Measurements from ENCODE around the gene ADPRH. TPM values are rescaled to one million over a fixed set of nuclear protein-coding genes. Genes with fewer than 3 reads are reported as not detected.

Gene ADPRH
- total RNA-seq = 1 to 10 TPM; 7.7 to 8.6 TPM

GRCh38 chr3:119579366-119580066 is at the start of gene ADPRH:
TSS of gene ADPRH (plus strand) at chr3:119579492. CDS start at chr3:119582170, 2,678 bp downstream.
- peaks cover 3% of the 10 kb centered on the region for H3K27me3 Mint-ChIP-seq
- H3K9me3 Mint-ChIP-seq = no peaks in the 10 kb centered on the region
- H3K4me1 Mint-ChIP-seq (ENCODE audit: low read depth) = peaks cover 26% of the 10 kb centered on the region
- ChIA-PET CTCF (interaction anchor here (0.7 to 3.7 kb wide), 5 partner anchors 20 to 829 kb away, joined by 3 to 16 read pairs (median 4); partner anchors contain the start of gene CD80), POLR2A (interaction anchor here (0.8 to 3.6 kb wide), 4 partner anchors 17 to 285 kb away, joined by 3 to 13 read pairs (median 4); partner anchors contain the start of gene ARHGAP31)
- H3K36me3 Mint-ChIP-seq = no peaks in the 10 kb centered on the region
- peak; percentile 77 for DNase-seq
- peak within 1 kb of the TSS; percentile 61 for H3K27ac Mint-ChIP-seq
- H3K4me3 Mint-ChIP-seq = peak within 1 kb of the TSS; percentile 74
- intact Hi-C loops (cut with micrococcal nuclease) = loop anchor here (1.0 to 10.0 kb wide), 3 partner anchors 98 to 285 kb away; partner anchors contain the start of genes ARHGAP31, COX17 and TMEM39A

- ChIA-PET POLR2A (no interaction called here), CTCF (no interaction called here)
- Mint-ChIP-seq H3K4me1 (ENCODE audit: low read depth) (peaks cover 3% of the 10 kb centered on the region), H3K36me3 (peaks cover 9% of the 10 kb centered on the region), H3K27me3 (no peaks in the 10 kb centered on the region), H3K9me3 (no peaks in the 10 kb centered on the region), H3K4me3 (no peak overlapping the region), H3K27ac (no peak overlapping the region)
- no peak for DNase-seq
- intact Hi-C loops (cut with micrococcal nuclease) = no loop called here
These were observed 49.4 kb upstream of the ADPRH start for GRCh38 chr3:119529883-119530282.

- H3K27me3 Mint-ChIP-seq = no peaks in the 10 kb centered on the region
- intact Hi-C loops (cut with micrococcal nuclease) = no loop called here
- H3K9me3 Mint-ChIP-seq = no peaks in the 10 kb centered on the region
- DNase-seq = no peak
- POLR2A ChIA-PET = no interaction called here
- H3K27ac Mint-ChIP-seq = no peak overlapping the region
- CTCF ChIA-PET = no interaction called here
- H3K4me1 Mint-ChIP-seq (ENCODE audit: low read depth) = peaks cover 3% of the 10 kb centered on the region
- peaks cover 7% of the 10 kb centered on the region for H3K36me3 Mint-ChIP-seq
- no peak overlapping the region for H3K4me3 Mint-ChIP-seq
These were observed 48.8 kb upstream of the ADPRH start for GRCh38 chr3:119530456-119530855.

GRCh38 chr3:119531151-119531550 is 48.1 kb upstream of the ADPRH start:
- no peak for DNase-seq
- ChIA-PET POLR2A (no interaction called here), CTCF (no interaction called here)
- Mint-ChIP-seq H3K4me1 (ENCODE audit: low read depth) (peaks cover 3% of the 10 kb centered on the region), H3K4me3 (no peak overlapping the region), H3K27me3 (no peaks in the 10 kb centered on the region), H3K27ac (no peak overlapping the region), H3K36me3 (peaks cover 3% of the 10 kb centered on the region), H3K9me3 (no peaks in the 10 kb centered on the region)
- intact Hi-C loops (cut with micrococcal nuclease) = no loop called here

- no peak overlapping the region for H3K27ac Mint-ChIP-seq
- H3K4me1 Mint-ChIP-seq (ENCODE audit: low read depth) = peaks cover 3% of the 10 kb centered on the region
- ChIA-PET POLR2A (no interaction called here), CTCF (interaction anchor here (1.2 kb wide), 1 partner anchor 26 kb away, joined by 3 read pairs; no protein-coding TSS in a partner anchor)
- intact Hi-C loops (cut with micrococcal nuclease) = no loop called here
- no peaks in the 10 kb centered on the region for H3K27me3 Mint-ChIP-seq
- H3K36me3 Mint-ChIP-seq = no peaks in the 10 kb centered on the region
- H3K9me3 Mint-ChIP-seq = no peaks in the 10 kb centered on the region
- H3K4me3 Mint-ChIP-seq = no peak overlapping the region
- no peak for DNase-seq
These were observed 45.0 kb upstream of the ADPRH start for GRCh38 chr3:119534296-119534695.

GRCh38 chr3:119536757-119537156 is 42.5 kb upstream of the ADPRH start:
- ChIA-PET CTCF (interaction anchor here (1.3 to 1.8 kb wide), 2 partner anchors 23 to 29 kb away, joined by 4 to 6 read pairs; partner anchors contain the start of gene CD80), POLR2A (no interaction called here)
- Mint-ChIP-seq H3K4me3 (no peak overlapping the region), H3K27me3 (no peaks in the 10 kb centered on the region), H3K36me3 (no peaks in the 10 kb centered on the region), H3K4me1 (ENCODE audit: low read depth) (peaks cover 4% of the 10 kb centered on the region), H3K9me3 (no peaks in the 10 kb centered on the region), H3K27ac (no peak overlapping the region)
- intact Hi-C loops (cut with micrococcal nuclease) = no loop called here
- no peak for DNase-seq

GRCh38 chr3:119538772-119539171 is 40.5 kb upstream of the ADPRH start:
- DNase-seq = no peak
- Mint-ChIP-seq H3K27me3 (no peaks in the 10 kb centered on the region), H3K4me3 (no peak overlapping the region), H3K36me3 (no peaks in the 10 kb centered on the region), H3K4me1 (ENCODE audit: low read depth) (peaks cover 7% of the 10 kb centered on the region), H3K27ac (no peak overlapping the region), H3K9me3 (no peaks in the 10 kb centered on the region)
- POLR2A ChIA-PET = no interaction called here
- intact Hi-C loops (cut with micrococcal nuclease) = no loop called here
- CTCF ChIA-PET = no interaction called here

GRCh38 chr3:119541547-119541946 is 37.7 kb upstream of the ADPRH start:
- H3K4me3 Mint-ChIP-seq = no peak overlapping the region
- no peaks in the 10 kb centered on the region for H3K9me3 Mint-ChIP-seq
- H3K36me3 Mint-ChIP-seq = no peaks in the 10 kb centered on the region
- peaks cover 7% of the 10 kb centered on the region for H3K4me1 Mint-ChIP-seq (ENCODE audit: low read depth)
- CTCF ChIA-PET = no interaction called here
- DNase-seq = no peak
- POLR2A ChIA-PET = no interaction called here
- no peaks in the 10 kb centered on the region for H3K27me3 Mint-ChIP-seq
- intact Hi-C loops (cut with micrococcal nuclease) = no loop called here
- H3K27ac Mint-ChIP-seq = no peak overlapping the region

- Mint-ChIP-seq H3K4me3 (no peak overlapping the region), H3K9me3 (no peaks in the 10 kb centered on the region), H3K27ac (no peak overlapping the region), H3K4me1 (ENCODE audit: low read depth) (peaks cover 7% of the 10 kb centered on the region), H3K36me3 (no peaks in the 10 kb centered on the region), H3K27me3 (no peaks in the 10 kb centered on the region)
- CTCF ChIA-PET = no interaction called here
- intact Hi-C loops (cut with micrococcal nuclease) = no loop called here
- no peak for DNase-seq
- POLR2A ChIA-PET = no interaction called here
These were observed 37.0 kb upstream of the ADPRH start for GRCh38 chr3:119542168-119542767.

- Mint-ChIP-seq H3K27me3 (no peaks in the 10 kb centered on the region), H3K36me3 (no peaks in the 10 kb centered on the region)
- intact Hi-C loops (cut with micrococcal nuclease) = no loop called here
These were observed 36.1 kb upstream of the ADPRH start for GRCh38 chr3:119543147-119543546.

GRCh38 chr3:119547227-119547626 is 32.1 kb upstream of the ADPRH start:
- POLR2A ChIA-PET = no interaction called here
- Mint-ChIP-seq H3K27me3 (no peaks in the 10 kb centered on the region), H3K27ac (no peak overlapping the region), H3K4me1 (ENCODE audit: low read depth) (peaks cover 1% of the 10 kb centered on the region), H3K36me3 (no peaks in the 10 kb centered on the region), H3K9me3 (no peaks in the 10 kb centered on the region), H3K4me3 (no peak overlapping the region)
- intact Hi-C loops (cut with micrococcal nuclease) = no loop called here
- CTCF ChIA-PET = interaction anchor here (0.7 kb wide), 1 partner anchor 42 kb away, joined by 4 read pairs; no protein-coding TSS in a partner anchor
- no peak for DNase-seq

More at GRCh38 chr3:119543147-119543546, 36.1 kb upstream of the ADPRH start:
- H3K9me3 Mint-ChIP-seq = no peaks in the 10 kb centered on the region
- no peak overlapping the region for H3K4me3 Mint-ChIP-seq
- DNase-seq = no peak
- H3K4me1 Mint-ChIP-seq (ENCODE audit: low read depth) = peaks cover 7% of the 10 kb centered on the region
- ChIA-PET CTCF (interaction anchor here (1.0 kb wide), 1 partner anchor 137 kb away, joined by 3 read pairs; no protein-coding TSS in a partner anchor), POLR2A (no interaction called here)
- H3K27ac Mint-ChIP-seq = no peak overlapping the region

- H3K36me3 Mint-ChIP-seq = no peaks in the 10 kb centered on the region
- H3K9me3 Mint-ChIP-seq = no peaks in the 10 kb centered on the region
- ChIA-PET CTCF (no interaction called here), POLR2A (no interaction called here)
- no peaks in the 10 kb centered on the region for H3K27me3 Mint-ChIP-seq
- H3K4me1 Mint-ChIP-seq (ENCODE audit: low read depth) = no peaks in the 10 kb centered on the region
- intact Hi-C loops (cut with micrococcal nuclease) = no loop called here
- DNase-seq = no peak
- H3K27ac Mint-ChIP-seq = no peak overlapping the region
- H3K4me3 Mint-ChIP-seq = no peak overlapping the region
These were observed 31.0 kb upstream of the ADPRH start for GRCh38 chr3:119548341-119548740.

Measured in activated CD4-positive, alpha-beta memory T cell treated with anti-CD3 and anti-CD28 coated beads for 36 hours (primary cell).